Hepatocyte (in vitro differentiated cells): ENCODE measurements around the gene KLK1.

Source experiments
- EZH2 ChIP-seq: fragments of 200-600 bp; sonication (generic); IDR thresholded peaks from 2 replicates; pipeline ENCODE4 v1.6.1; 2016; ENCODE audit warnings: antibody characterized with exemption, mild to moderate bottlenecking, borderline replicate concordance
- EZH2phosphoT487 ChIP-seq: fragments of 200-600 bp; sonication (generic); IDR thresholded peaks from one replicate; pipeline ENCODE4 v1.6.1; 2018; ENCODE audit warnings: antibody characterized with exemption, mild to moderate bottlenecking, low read depth, moderate library complexity; ENCODE audit not compliant: unreplicated experiment, severe bottlenecking
- TF ChIP-seq, protein P1 (sequence below): fragments of 200-600 bp; sonication (generic); IDR thresholded peaks from 2 replicates; pipeline ENCODE4 v1.5.1; 2016; ENCODE audit warnings: antibody characterized with exemption, mild to moderate bottlenecking; ENCODE audit not compliant: poor library complexity

DNA sequence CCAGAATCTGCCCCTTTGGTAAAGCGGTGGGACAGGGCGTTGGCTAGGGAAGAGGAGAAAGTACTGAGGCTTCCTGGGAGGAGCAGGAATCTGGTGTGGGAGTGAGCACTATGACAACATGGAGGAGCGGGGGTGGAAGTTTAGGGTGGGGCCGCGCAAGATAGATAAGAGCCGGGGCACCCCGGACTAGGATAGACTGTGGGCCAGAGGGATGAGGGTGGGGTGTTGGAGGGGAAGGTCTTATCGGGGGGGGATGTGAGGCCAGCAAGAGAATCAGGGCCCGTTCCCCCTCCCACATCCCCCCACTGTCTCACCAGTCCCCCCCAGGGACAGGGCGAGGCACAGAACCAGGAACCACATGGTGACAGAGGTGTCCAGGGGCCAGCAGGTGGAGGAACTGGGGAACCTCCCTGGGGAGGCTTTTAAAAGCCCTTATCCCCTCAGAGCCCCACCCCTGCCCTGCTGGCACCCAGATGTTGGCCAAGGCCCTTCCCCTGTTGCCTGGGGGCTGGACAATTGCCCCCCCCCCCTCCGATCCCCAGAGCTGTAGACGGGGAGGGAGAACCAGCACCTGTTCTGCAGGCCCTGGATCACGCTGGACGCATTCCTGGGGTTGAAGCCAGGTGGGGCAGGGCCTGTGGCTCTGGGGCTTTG is at the start of gene KLK1:
- no peak for TF ChIP-seq EZH2
- TF ChIP-seq, protein P1, sequence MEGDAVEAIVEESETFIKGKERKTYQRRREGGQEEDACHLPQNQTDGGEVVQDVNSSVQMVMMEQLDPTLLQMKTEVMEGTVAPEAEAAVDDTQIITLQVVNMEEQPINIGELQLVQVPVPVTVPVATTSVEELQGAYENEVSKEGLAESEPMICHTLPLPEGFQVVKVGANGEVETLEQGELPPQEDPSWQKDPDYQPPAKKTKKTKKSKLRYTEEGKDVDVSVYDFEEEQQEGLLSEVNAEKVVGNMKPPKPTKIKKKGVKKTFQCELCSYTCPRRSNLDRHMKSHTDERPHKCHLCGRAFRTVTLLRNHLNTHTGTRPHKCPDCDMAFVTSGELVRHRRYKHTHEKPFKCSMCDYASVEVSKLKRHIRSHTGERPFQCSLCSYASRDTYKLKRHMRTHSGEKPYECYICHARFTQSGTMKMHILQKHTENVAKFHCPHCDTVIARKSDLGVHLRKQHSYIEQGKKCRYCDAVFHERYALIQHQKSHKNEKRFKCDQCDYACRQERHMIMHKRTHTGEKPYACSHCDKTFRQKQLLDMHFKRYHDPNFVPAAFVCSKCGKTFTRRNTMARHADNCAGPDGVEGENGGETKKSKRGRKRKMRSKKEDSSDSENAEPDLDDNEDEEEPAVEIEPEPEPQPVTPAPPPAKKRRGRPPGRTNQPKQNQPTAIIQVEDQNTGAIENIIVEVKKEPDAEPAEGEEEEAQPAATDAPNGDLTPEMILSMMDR: no peak
- no peak for TF ChIP-seq EZH2phosphoT487
